K562 (cell line): ENCODE data around the gene FBN1. TPM values are rescaled to one million over a fixed set of nuclear protein-coding genes. Genes with fewer than 3 reads are reported as not detected.

ENCODE experiments used
- ATAC-seq: fragments of 200-7000 bp; cut with Tn5 transposase; 3 replicates; pipeline ENCODE4 v1.9.1; 2020; ENCODE audit warnings: moderate library complexity
- BruUV-seq: library from RNA; stranded (reverse); fragments of 400-500 nt; replicated peaks from 2 replicates; lab custom pipeline; 2021; lab: Mats Ljungman, UMichigan
- CTCF ChIA-PET: fragments of 300-600 bp; formaldehyde crosslinking; extraction: SDS; loops from one replicate; lab custom pipeline; 2021; ENCODE audit warnings: low intra/inter-chr PET ratio; lab: Yijun Ruan, JAX
- POLR2A ChIA-PET: fragments of 300-600, 350-650 bp; sonication (Branson Sonifier 250); formaldehyde crosslinking; extraction: SDS; loops from one replicate; lab custom pipeline; 2021; ENCODE audit warnings: antibody characterized with exemption, inconsistent platforms; lab: Yijun Ruan, JAX
- DNase-seq, 4 experiments: peaks; one replicate each; pipeline versions ENCODE4 v3.0.0 to v3.0.0-alpha.2; 2011 to 2018; ENCODE audit warnings: low spot score in 3 of 4, mixed read lengths in 3 of 4; ENCODE audit errors: extremely low read depth in 1 of 4
- FAIRE-seq: peaks from 2 replicates; lab custom pipeline; 2011; peaks lifted over from hg19 to GRCh38; lab: Jason Lieb, UNC
- H2AFZ ChIP-seq: 2 replicates; pipeline ENCODE4 v1.6.0; 2011; ENCODE audit warnings: low read depth, low read length, control low read depth, inconsistent platforms
- H3K27ac ChIP-seq: fragments of 200-600 bp; 3 replicates; pipeline ENCODE4 v1.8.0; 2011; ENCODE audit warnings: low read depth, mild to moderate bottlenecking, control low read depth, inconsistent platforms, low read length, moderate library complexity, mixed read lengths; ENCODE audit errors: extremely low read depth
- H3K27me3 ChIP-seq, 2 experiments: fragments of 300-600 bp in 1 of 2; 2 replicates in 1 of 2; 3 replicates in 1 of 2; pipeline versions ENCODE4 v1.6.0 to v1.8.0; 2011; ENCODE audit warnings: inconsistent platforms in 2 of 2, low read length in 2 of 2, mild to moderate bottlenecking in 1 of 2, mixed read lengths in 1 of 2, moderate library complexity in 1 of 2; ENCODE audit not compliant: control insufficient read depth in 2 of 2, insufficient read depth in 2 of 2
- H3K36me3 ChIP-seq: fragments of 300-600 bp; 3 replicates; pipeline ENCODE4 v1.8.0; 2011; ENCODE audit warnings: mild to moderate bottlenecking, low read length, inconsistent platforms; ENCODE audit not compliant: control insufficient read depth, insufficient read depth
- H3K4me1 ChIP-seq, 2 experiments: fragments of 200-600 bp in 1 of 2; replicated peaks in 1 of 2; 2 replicates in 1 of 2; 3 replicates in 1 of 2; pipeline versions ENCODE4 v1.5.1 to v1.8.0; 2011; ENCODE audit warnings: inconsistent platforms in 2 of 2, low read length in 2 of 2, mild to moderate bottlenecking in 1 of 2, mixed read lengths in 1 of 2, moderate library complexity in 1 of 2; ENCODE audit not compliant: control insufficient read depth in 2 of 2, insufficient read depth in 2 of 2
- H3K4me2 ChIP-seq: 2 replicates; pipeline ENCODE4 v1.6.1; 2011; ENCODE audit warnings: low read length, control low read depth, inconsistent platforms, mixed read lengths; ENCODE audit not compliant: insufficient read depth
- H3K4me3 ChIP-seq: fragments of 200-600 bp; sonication (generic), shearing (Covaris generic); 2 replicates; pipeline ENCODE4 v1.5.1; 2016; ENCODE audit warnings: control low read depth, inconsistent platforms
- H3K79me2 ChIP-seq: fragments of 200-600 bp; 3 replicates; pipeline ENCODE4 v1.8.0; 2011; ENCODE audit warnings: low read length, inconsistent platforms; ENCODE audit not compliant: control insufficient read depth, insufficient read depth
- H3K9ac ChIP-seq, 2 experiments: 2 replicates each; pipeline versions ENCODE4 v1.6.0 to v1.6.1; 2011; ENCODE audit warnings: low read depth in 2 of 2, low read length in 2 of 2, control low read depth in 1 of 2, inconsistent platforms in 1 of 2, mild to moderate bottlenecking in 1 of 2, mixed read lengths in 1 of 2; ENCODE audit not compliant: insufficient read depth in 1 of 2
- H3K9me1 ChIP-seq: one replicate; pipeline ENCODE4 v1.6.0; 2011; ENCODE audit warnings: inconsistent platforms, mild to moderate bottlenecking, low read length, moderate library complexity; ENCODE audit not compliant: control insufficient read depth, insufficient read depth
- H3K9me3 ChIP-seq: replicated peaks from 2 replicates; pipeline ENCODE4 v1.5.1; 2011; ENCODE audit warnings: low read depth, low read length, inconsistent platforms; ENCODE audit not compliant: control insufficient read depth, insufficient read depth
- H4K20me1 ChIP-seq: replicated peaks from 2 replicates; pipeline ENCODE4 v1.6.1; 2011; ENCODE audit warnings: low read length, inconsistent platforms, mixed read lengths; ENCODE audit not compliant: control insufficient read depth, insufficient read depth
- RAD21 ChIP-seq, 2 experiments: fragments of 250-450 bp in 1 of 2; fragments of 450-650 bp in 1 of 2; sonication (Bioruptor Pico) in 1 of 2; formaldehyde crosslinking in 1 of 2; IDR thresholded peaks in 1 of 2; conservative IDR thresholded peaks in 1 of 2; 2 replicates each; pipeline versions ENCODE4 v1.4.0 to v1.8.0; 2020 to 2022; ENCODE audit warnings: mild to moderate bottlenecking in 2 of 2, moderate library complexity in 1 of 2
- WGBS: fragments of 100-300 bp; shearing (Covaris generic); methylation state at CpG from one replicate; pipeline ENCODE4 v1.1.6; 2016; ENCODE audit warnings: low coverage, mixed read lengths; ENCODE audit not compliant: insufficient coverage; ENCODE audit errors: missing lambda C conversion rate; 5-methylcytosine and 5-hydroxymethylcytosine counted together
- in situ Hi-C: fragments of 300-500 bp; cut with MboI; formaldehyde crosslinking; loops from 4 replicates; pipeline ENCODE4 v1.15.0; 2018; ENCODE audit warnings: inconsistent platforms, mixed read lengths
- intact Hi-C: fragments of 100-400 bp; cut with micrococcal nuclease; formaldehyde crosslinking; loops from 2 replicates; pipeline ENCODE4 v1.14.2; 2022
- polyA plus RNA-seq, 8 experiments: library from polyadenylated mRNA; depleted of rRNA in 4 of 8; stranded (reverse) in 5 of 8; unstranded in 3 of 8; fragments of >200 nt; fragmentation: Nextera tagmentation in 2 of 8; fragmentation: Illumina TruSeq in 1 of 8; extraction: Ambion mirVana in 2 of 8; extraction: Trizol in 1 of 8; gene quantifications; 2 replicates each; pipeline versions ENCODE4 v1.2.1 to v1.2.3, GENCODE V29; 2011 to 2014; ENCODE audit warnings: inconsistent platforms in 1 of 8, missing spikeins in 1 of 8
- total RNA-seq, 7 experiments: library from RNA; depleted of rRNA in 6 of 7; stranded (reverse); fragments of >200 nt in 6 of 7; fragmentation: Illumina TruSeq in 2 of 7; extraction: Trizol in 2 of 7; gene quantifications; 2 replicates each; pipeline versions ENCODE4 v1.2.1 to v1.2.3, GENCODE V29; 2011 to 2021; ENCODE audit warnings: low replicate concordance in 1 of 7
- TF ChIP-seq, protein P1 (sequence below): fragments of 250-450 bp; sonication (Bioruptor Pico); IDR thresholded peaks from 2 replicates; pipeline ENCODE4 v1.4.0; 2020; ENCODE audit warnings: mild to moderate bottlenecking, moderate library complexity
- TF ChIP-seq, protein P2 (sequence below), 3 experiments: IDR thresholded peaks in 2 of 3; conservative IDR thresholded peaks in 1 of 3; 2 replicates each; pipeline ENCODE4 v1.5.1; 2011 to 2012; ENCODE audit warnings: low read length in 3 of 3, mild to moderate bottlenecking in 3 of 3, control low read depth in 2 of 3, improper control_type of control experiment in 1 of 3, inconsistent platforms in 1 of 3, low read depth in 1 of 3, mixed read lengths in 1 of 3, moderate library complexity in 1 of 3; ENCODE audit not compliant: insufficient read depth in 2 of 3

The FBN1 gene
- total and polyA plus RNA-seq, 9 of the 15 experiments (the other 6 are each of a cell fraction or from before 2014, with no cell fraction given) = 0.15 to 1.2 (median 0.60) TPM

DNA sequence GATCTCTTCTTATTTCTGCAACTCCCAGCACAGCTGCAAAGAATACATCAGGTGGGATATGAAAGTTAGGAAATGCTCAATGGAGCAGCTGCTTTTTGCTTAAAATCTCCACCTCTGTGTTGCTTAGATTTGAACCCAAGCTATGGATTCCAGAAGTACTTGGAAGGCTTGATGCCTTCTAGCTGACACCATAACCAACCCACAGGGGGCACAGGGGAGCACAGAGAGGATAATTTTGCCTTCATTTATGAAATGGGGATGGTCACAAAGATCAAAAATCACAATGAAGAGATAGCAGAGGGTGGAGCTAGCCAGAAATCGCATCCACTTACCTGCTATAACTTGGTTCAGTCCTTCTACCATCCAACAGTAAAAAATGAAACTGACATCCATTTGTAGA, 238.6 kb downstream of the FBN1 start:
- DNase-seq = peak in 3 of 4 experiments; percentile 12 to 14 (median 14)
- peak; percentile 24 to 38; a peak in 2 of 4 replicates for TF ChIP-seq RAD21 (CRISPR knock-in tag; conservative IDR thresholded peaks at IDR 0.05 in 1 of 2, IDR thresholded peaks at IDR 0.05 in 1 of 2)
- TF ChIP-seq, protein P1, sequence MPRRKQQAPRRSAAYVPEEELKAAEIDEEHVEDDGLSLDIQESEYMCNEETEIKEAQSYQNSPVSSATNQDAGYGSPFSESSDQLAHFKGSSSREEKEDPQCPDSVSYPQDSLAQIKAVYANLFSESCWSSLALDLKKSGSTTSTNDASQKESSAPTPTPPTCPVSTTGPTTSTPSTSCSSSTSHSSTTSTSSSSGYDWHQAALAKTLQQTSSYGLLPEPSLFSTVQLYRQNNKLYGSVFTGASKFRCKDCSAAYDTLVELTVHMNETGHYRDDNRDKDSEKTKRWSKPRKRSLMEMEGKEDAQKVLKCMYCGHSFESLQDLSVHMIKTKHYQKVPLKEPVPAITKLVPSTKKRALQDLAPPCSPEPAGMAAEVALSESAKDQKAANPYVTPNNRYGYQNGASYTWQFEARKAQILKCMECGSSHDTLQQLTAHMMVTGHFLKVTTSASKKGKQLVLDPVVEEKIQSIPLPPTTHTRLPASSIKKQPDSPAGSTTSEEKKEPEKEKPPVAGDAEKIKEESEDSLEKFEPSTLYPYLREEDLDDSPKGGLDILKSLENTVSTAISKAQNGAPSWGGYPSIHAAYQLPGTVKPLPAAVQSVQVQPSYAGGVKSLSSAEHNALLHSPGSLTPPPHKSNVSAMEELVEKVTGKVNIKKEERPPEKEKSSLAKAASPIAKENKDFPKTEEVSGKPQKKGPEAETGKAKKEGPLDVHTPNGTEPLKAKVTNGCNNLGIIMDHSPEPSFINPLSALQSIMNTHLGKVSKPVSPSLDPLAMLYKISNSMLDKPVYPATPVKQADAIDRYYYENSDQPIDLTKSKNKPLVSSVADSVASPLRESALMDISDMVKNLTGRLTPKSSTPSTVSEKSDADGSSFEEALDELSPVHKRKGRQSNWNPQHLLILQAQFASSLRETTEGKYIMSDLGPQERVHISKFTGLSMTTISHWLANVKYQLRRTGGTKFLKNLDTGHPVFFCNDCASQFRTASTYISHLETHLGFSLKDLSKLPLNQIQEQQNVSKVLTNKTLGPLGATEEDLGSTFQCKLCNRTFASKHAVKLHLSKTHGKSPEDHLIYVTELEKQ (CRISPR knock-in tag) = no peak
- TF ChIP-seq, protein P2, sequence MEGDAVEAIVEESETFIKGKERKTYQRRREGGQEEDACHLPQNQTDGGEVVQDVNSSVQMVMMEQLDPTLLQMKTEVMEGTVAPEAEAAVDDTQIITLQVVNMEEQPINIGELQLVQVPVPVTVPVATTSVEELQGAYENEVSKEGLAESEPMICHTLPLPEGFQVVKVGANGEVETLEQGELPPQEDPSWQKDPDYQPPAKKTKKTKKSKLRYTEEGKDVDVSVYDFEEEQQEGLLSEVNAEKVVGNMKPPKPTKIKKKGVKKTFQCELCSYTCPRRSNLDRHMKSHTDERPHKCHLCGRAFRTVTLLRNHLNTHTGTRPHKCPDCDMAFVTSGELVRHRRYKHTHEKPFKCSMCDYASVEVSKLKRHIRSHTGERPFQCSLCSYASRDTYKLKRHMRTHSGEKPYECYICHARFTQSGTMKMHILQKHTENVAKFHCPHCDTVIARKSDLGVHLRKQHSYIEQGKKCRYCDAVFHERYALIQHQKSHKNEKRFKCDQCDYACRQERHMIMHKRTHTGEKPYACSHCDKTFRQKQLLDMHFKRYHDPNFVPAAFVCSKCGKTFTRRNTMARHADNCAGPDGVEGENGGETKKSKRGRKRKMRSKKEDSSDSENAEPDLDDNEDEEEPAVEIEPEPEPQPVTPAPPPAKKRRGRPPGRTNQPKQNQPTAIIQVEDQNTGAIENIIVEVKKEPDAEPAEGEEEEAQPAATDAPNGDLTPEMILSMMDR (IDR thresholded peaks at IDR 0.05 in 2 of 3, conservative IDR thresholded peaks at IDR 0.05 in 1 of 3; ENCODE audit: insufficient read depth in 2 of 3, low read depth in 1 of 3, low read length in 3 of 3) = peak; percentile 38 to 49 (median 40); a peak in 4 of 6 replicates
- TF ChIP-seq, all 486 proteins: peak for 2
- in situ Hi-C loops = no loop called here
- Histone ChIP-seq H3K36me3 (no peaks in the 10 kb centered on the region), H3K9me3 (no peaks in the 10 kb centered on the region), H2AFZ (no peak overlapping the region), H3K4me3 (no peak overlapping the region), H3K4me2 (no peak overlapping the region), H3K27me3 (peaks cover 4 to 6% of the 10 kb centered on the region in 2 experiments; a peak in 3 of 5 replicates), H3K4me1 (no peaks in the 10 kb centered on the region; a peak in 1 of 5 replicates), H3K79me2 (no peaks in the 10 kb centered on the region), H4K20me1 (no peaks in the 10 kb centered on the region), H3K9me1 (no peaks in the 10 kb centered on the region), H3K9ac (no peak overlapping the region), H3K27ac (no peak overlapping the region)
- ATAC-seq (peak; percentile 65; the same call in 2 of the 3 replicates), FAIRE-seq (no peak)
- CTCF ChIA-PET = no interaction called here
- POLR2A ChIA-PET = interaction anchor here (1.2 to 1.5 kb wide), 2 partner anchors 8 to 13 kb away, joined by 3 read pairs; no protein-coding TSS in a partner anchor
- WGBS = 0% methylated on average over 1 of the region's 1 CpG
- intact Hi-C loops = no loop called here
- no TSS peak for BruUV-seq
